GM18519 (cell line): ENCODE data around the gene IER3.
"Not testable (repeated sequence)": the region's sequence is repeated elsewhere in the genome, so short reads cannot be mapped to it uniquely, and the experiment has no call there.

Experiments used
- ATAC-seq: cut with Tn5 transposase; IDR thresholded peaks from one replicate; pipeline ENCODE4 v1.9.1; 2021; ENCODE audit warnings: mild to moderate bottlenecking, moderate library complexity; ENCODE audit not compliant: unreplicated experiment, low FRiP score

Gene IER3

GRCh38 chr6:30725713-30726505, 18.4 kb downstream of the IER3 start:
- no peak for ATAC-seq

- ATAC-seq = no peak
Observed at GRCh38 chr6:30724906-30725667, 19.3 kb downstream of the IER3 start.

- not testable (repeated sequence) for ATAC-seq
Observed at GRCh38 chr6:30723843-30724741, 20.3 kb downstream of the IER3 start.

- not testable (repeated sequence) for ATAC-seq
Observed at GRCh38 chr6:30723159-30723842, 21.0 kb downstream of the IER3 start.

GRCh38 chr6:30722280-30723112, 21.9 kb downstream of the IER3 start:
- no peak for ATAC-seq

GRCh38 chr6:30722025-30722279, 22.4 kb downstream of the IER3 start:
- ATAC-seq = not testable (repeated sequence)

GRCh38 chr6:30721198-30722024, 22.9 kb downstream of the IER3 start:
- ATAC-seq = no peak

- no peak for ATAC-seq
Observed at GRCh38 chr6:30720738-30721197, 23.6 kb downstream of the IER3 start.

GRCh38 chr6:30719791-30720737, 24.3 kb downstream of the IER3 start, which contains the start of gene TUBB:
Gene TUBB (plus strand): TSS chr6:30720352. CDS start chr6:30720507, 155 bp downstream.
- peak; percentile 35 for ATAC-seq

GRCh38 chr6:30719356-30719755, 25.0 kb downstream of the IER3 start:
- no peak for ATAC-seq

- ATAC-seq = not testable (repeated sequence)
Observed at GRCh38 chr6:30717845-30718720, 26.3 kb downstream of the IER3 start.

- peak; percentile 55 for ATAC-seq
Observed at GRCh38 chr6:30717129-30717844, 27.1 kb downstream of the IER3 start, which contains the start of gene MDC1. Gene MDC1 (minus strand): TSS chr6:30717281. CDS start chr6:30715175, 2,106 bp downstream.

- ATAC-seq = no peak
Observed at GRCh38 chr6:30716879-30717128, 27.5 kb downstream of the IER3 start.

- no peak for ATAC-seq
Observed at GRCh38 chr6:30714263-30714662, 30.1 kb downstream of the IER3 start.

- no peak for ATAC-seq
Observed at GRCh38 chr6:30712441-30712945, 31.9 kb downstream of the IER3 start.
